EH (cell line): ENCODE results near the gene OVOL1.
"Not testable (repeated sequence)": the region's sequence is repeated elsewhere in the genome, so short reads cannot be mapped to it uniquely, and the experiment has no call there.

Experiments used
- DNase-seq: peaks from one replicate; pipeline ENCODE4 v3.0.0-alpha.2; 2015; ENCODE audit warnings: low read depth

Gene OVOL1

GRCh38 chr11:65814986-65815565, 28.2 kb downstream of the OVOL1 start:
- DNase-seq, result no peak

GRCh38 chr11:65816696-65817095, 29.8 kb downstream of the OVOL1 start:
- no peak for DNase-seq

GRCh38 chr11:65817312-65817834, 30.5 kb downstream of the OVOL1 start:
- DNase-seq, result peak; percentile 41

- peak; percentile 82 for DNase-seq
Measured at GRCh38 chr11:65817835-65818680, 31.2 kb downstream of the OVOL1 start.

GRCh38 chr11:65821107-65821506, 34.2 kb downstream of the OVOL1 start:
- DNase-seq, result no peak

GRCh38 chr11:65822776-65823528, 36.1 kb downstream of the OVOL1 start:
- DNase-seq, result no peak

- DNase-seq, result no peak
Measured at GRCh38 chr11:65826984-65827735, 40.3 kb downstream of the OVOL1 start.

- DNase-seq, result no peak
Measured at GRCh38 chr11:65829459-65829858, 42.6 kb downstream of the OVOL1 start.

- DNase-seq, result not testable (repeated sequence)
Measured at GRCh38 chr11:65832231-65832630, 45.4 kb downstream of the OVOL1 start.

GRCh38 chr11:65833297-65834030, 46.6 kb downstream of the OVOL1 start, which contains the start of gene SNX32:
SNX32 (plus strand) TSS chr11:65833963; CDS start chr11:65834066, 103 bp downstream.
- peak; percentile 89 for DNase-seq

GRCh38 chr11:65834202-65834601, 47.3 kb downstream of the OVOL1 start:
- no peak for DNase-seq

GRCh38 chr11:65842144-65842543, 55.3 kb downstream of the OVOL1 start:
- no peak for DNase-seq

- DNase-seq, result no peak
Measured at GRCh38 chr11:65843811-65844210, 56.9 kb downstream of the OVOL1 start.

GRCh38 chr11:65844231-65844872, 57.5 kb downstream of the OVOL1 start:
- no peak for DNase-seq
